K562 (cell line): ENCODE results near the gene DAD1. TPM values are rescaled to one million over a fixed set of nuclear protein-coding genes. Genes with fewer than 3 reads are reported as not detected.

Experiments used
- ATAC-seq: fragments of 200-7000 bp; cut with Tn5 transposase; 3 replicates; pipeline ENCODE4 v1.9.1; 2020; ENCODE audit warnings: moderate library complexity
- BruUV-seq: library from RNA; stranded (reverse); fragments of 400-500 nt; replicated peaks from 2 replicates; lab custom pipeline; 2021; lab: Mats Ljungman, UMichigan
- CTCF ChIA-PET: fragments of 300-600 bp; formaldehyde crosslinking; extraction: SDS; loops from one replicate; lab custom pipeline; 2021; ENCODE audit warnings: low intra/inter-chr PET ratio; lab: Yijun Ruan, JAX
- POLR2A ChIA-PET: fragments of 300-600, 350-650 bp; sonication (Branson Sonifier 250); formaldehyde crosslinking; extraction: SDS; loops from one replicate; lab custom pipeline; 2021; ENCODE audit warnings: antibody characterized with exemption, inconsistent platforms; lab: Yijun Ruan, JAX
- DNase-seq, 4 experiments: peaks; one replicate each; pipeline versions ENCODE4 v3.0.0 to v3.0.0-alpha.2; 2011 to 2018; ENCODE audit warnings: low spot score in 3 of 4, mixed read lengths in 3 of 4; ENCODE audit errors: extremely low read depth in 1 of 4
- FAIRE-seq: peaks from 2 replicates; lab custom pipeline; 2011; peaks lifted over from hg19 to GRCh38; lab: Jason Lieb, UNC
- H2AFZ ChIP-seq: 2 replicates; pipeline ENCODE4 v1.6.0; 2011; ENCODE audit warnings: low read depth, low read length, control low read depth, inconsistent platforms
- H3K27ac ChIP-seq: fragments of 200-600 bp; 3 replicates; pipeline ENCODE4 v1.8.0; 2011; ENCODE audit warnings: low read depth, mild to moderate bottlenecking, control low read depth, inconsistent platforms, low read length, moderate library complexity, mixed read lengths; ENCODE audit errors: extremely low read depth
- H3K27me3 ChIP-seq, 2 experiments: fragments of 300-600 bp in 1 of 2; 2 replicates in 1 of 2; 3 replicates in 1 of 2; pipeline versions ENCODE4 v1.6.0 to v1.8.0; 2011; ENCODE audit warnings: inconsistent platforms in 2 of 2, low read length in 2 of 2, mild to moderate bottlenecking in 1 of 2, mixed read lengths in 1 of 2, moderate library complexity in 1 of 2; ENCODE audit not compliant: control insufficient read depth in 2 of 2, insufficient read depth in 2 of 2
- H3K36me3 ChIP-seq: fragments of 300-600 bp; 3 replicates; pipeline ENCODE4 v1.8.0; 2011; ENCODE audit warnings: mild to moderate bottlenecking, low read length, inconsistent platforms; ENCODE audit not compliant: control insufficient read depth, insufficient read depth
- H3K4me1 ChIP-seq, 2 experiments: fragments of 200-600 bp in 1 of 2; replicated peaks in 1 of 2; 2 replicates in 1 of 2; 3 replicates in 1 of 2; pipeline versions ENCODE4 v1.5.1 to v1.8.0; 2011; ENCODE audit warnings: inconsistent platforms in 2 of 2, low read length in 2 of 2, mild to moderate bottlenecking in 1 of 2, mixed read lengths in 1 of 2, moderate library complexity in 1 of 2; ENCODE audit not compliant: control insufficient read depth in 2 of 2, insufficient read depth in 2 of 2
- H3K4me2 ChIP-seq: 2 replicates; pipeline ENCODE4 v1.6.1; 2011; ENCODE audit warnings: low read length, control low read depth, inconsistent platforms, mixed read lengths; ENCODE audit not compliant: insufficient read depth
- H3K4me3 ChIP-seq: fragments of 200-600 bp; sonication (generic), shearing (Covaris generic); 2 replicates; pipeline ENCODE4 v1.5.1; 2016; ENCODE audit warnings: control low read depth, inconsistent platforms
- H3K79me2 ChIP-seq: fragments of 200-600 bp; 3 replicates; pipeline ENCODE4 v1.8.0; 2011; ENCODE audit warnings: low read length, inconsistent platforms; ENCODE audit not compliant: control insufficient read depth, insufficient read depth
- H3K9ac ChIP-seq, 2 experiments: 2 replicates each; pipeline versions ENCODE4 v1.6.0 to v1.6.1; 2011; ENCODE audit warnings: low read depth in 2 of 2, low read length in 2 of 2, control low read depth in 1 of 2, inconsistent platforms in 1 of 2, mild to moderate bottlenecking in 1 of 2, mixed read lengths in 1 of 2; ENCODE audit not compliant: insufficient read depth in 1 of 2
- H3K9me1 ChIP-seq: one replicate; pipeline ENCODE4 v1.6.0; 2011; ENCODE audit warnings: inconsistent platforms, mild to moderate bottlenecking, low read length, moderate library complexity; ENCODE audit not compliant: control insufficient read depth, insufficient read depth
- H3K9me3 ChIP-seq: replicated peaks from 2 replicates; pipeline ENCODE4 v1.5.1; 2011; ENCODE audit warnings: low read depth, low read length, inconsistent platforms; ENCODE audit not compliant: control insufficient read depth, insufficient read depth
- H4K20me1 ChIP-seq: replicated peaks from 2 replicates; pipeline ENCODE4 v1.6.1; 2011; ENCODE audit warnings: low read length, inconsistent platforms, mixed read lengths; ENCODE audit not compliant: control insufficient read depth, insufficient read depth
- CGGBP1 ChIP-seq: fragments of 250-450 bp; sonication (Bioruptor Pico); IDR thresholded peaks from 2 replicates; pipeline ENCODE4 v1.9.0; 2021; ENCODE audit warnings: mild to moderate bottlenecking
- KLF13 ChIP-seq: fragments of 450-650 bp; IDR thresholded peaks from 2 replicates; pipeline ENCODE4 v1.6.1; 2016; ENCODE audit warnings: missing genetic modification characterization, low read depth, mild to moderate bottlenecking, missing compliant biosample characterization, moderate library complexity, borderline replicate concordance
- NKRF ChIP-seq: fragments of 450-650 bp; IDR thresholded peaks from 2 replicates; pipeline ENCODE4 v1.6.1; 2016; ENCODE audit warnings: borderline replicate concordance
- PHF8 ChIP-seq: fragments of 200-600 bp; sonication (generic); IDR thresholded peaks from 2 replicates; pipeline ENCODE4 v1.6.1; 2012; ENCODE audit warnings: mixed run types, mild to moderate bottlenecking, inconsistent platforms, low read length, moderate library complexity, borderline replicate concordance
- POLR2AphosphoS2 ChIP-seq: IDR thresholded peaks from 2 replicates; pipeline ENCODE4 v1.6.1; 2012; ENCODE audit warnings: low read length, improper control_type of control experiment
- RBFOX2 ChIP-seq: fragments of 200-400 bp; formaldehyde crosslinking; IDR thresholded peaks from 2 replicates; pipeline ENCODE4 v1.6.1; 2017; ENCODE audit warnings: low read depth, mild to moderate bottlenecking, low read length, moderate library complexity
- RERE ChIP-seq: sonication (generic); formaldehyde crosslinking; IDR thresholded peaks from 2 replicates; pipeline ENCODE4 v1.8.0; 2023; ENCODE audit warnings: missing genetic modification reagents, mild to moderate bottlenecking, borderline replicate concordance
- TCF3 ChIP-seq: sonication (generic); formaldehyde crosslinking; IDR thresholded peaks from 2 replicates; pipeline ENCODE4 v1.4.0; 2020; ENCODE audit warnings: mild to moderate bottlenecking, missing genetic modification reagents
- TRIM25 ChIP-seq: fragments of 450-650 bp; IDR thresholded peaks from 2 replicates; pipeline ENCODE4 v1.7.0; 2016; ENCODE audit warnings: borderline replicate concordance
- ZNF395 ChIP-seq: fragments of 200-800 bp; sonication (Bioruptor generic); IDR thresholded peaks from 2 replicates; pipeline ENCODE4 v1.6.1; 2017; ENCODE audit warnings: missing genetic modification characterization, missing compliant biosample characterization
- WGBS: fragments of 100-300 bp; shearing (Covaris generic); methylation state at CpG from one replicate; pipeline ENCODE4 v1.1.6; 2016; ENCODE audit warnings: low coverage, mixed read lengths; ENCODE audit not compliant: insufficient coverage; ENCODE audit errors: missing lambda C conversion rate; 5-methylcytosine and 5-hydroxymethylcytosine counted together
- in situ Hi-C: fragments of 300-500 bp; cut with MboI; formaldehyde crosslinking; loops from 4 replicates; pipeline ENCODE4 v1.15.0; 2018; ENCODE audit warnings: inconsistent platforms, mixed read lengths
- intact Hi-C: fragments of 100-400 bp; cut with micrococcal nuclease; formaldehyde crosslinking; loops from 2 replicates; pipeline ENCODE4 v1.14.2; 2022
- polyA plus RNA-seq, 8 experiments: library from polyadenylated mRNA; depleted of rRNA in 4 of 8; stranded (reverse) in 5 of 8; unstranded in 3 of 8; fragments of >200 nt; fragmentation: Nextera tagmentation in 2 of 8; fragmentation: Illumina TruSeq in 1 of 8; extraction: Ambion mirVana in 2 of 8; extraction: Trizol in 1 of 8; gene quantifications; 2 replicates each; pipeline versions ENCODE4 v1.2.1 to v1.2.3, GENCODE V29; 2011 to 2014; ENCODE audit warnings: inconsistent platforms in 1 of 8, missing spikeins in 1 of 8
- total RNA-seq, 7 experiments: library from RNA; depleted of rRNA in 6 of 7; stranded (reverse); fragments of >200 nt in 6 of 7; fragmentation: Illumina TruSeq in 2 of 7; extraction: Trizol in 2 of 7; gene quantifications; 2 replicates each; pipeline versions ENCODE4 v1.2.1 to v1.2.3, GENCODE V29; 2011 to 2021; ENCODE audit warnings: low replicate concordance in 1 of 7

DAD1 gene
- total and polyA plus RNA-seq, 9 of the 15 experiments (the other 6 are each of a cell fraction or from before 2014, with no cell fraction given): 104 to 617 (median 222) TPM

- Histone ChIP-seq H2AFZ (no peak overlapping the region), H3K36me3 (no peaks in the 10 kb centered on the region), H3K9ac (no peak overlapping the region), H3K4me3 (no peak overlapping the region), H3K9me1 (no peaks in the 10 kb centered on the region), H3K27me3 (peaks cover 2 to 8% of the 10 kb centered on the region in 2 experiments; a peak in 3 of 5 replicates), H3K27ac (no peak overlapping the region), H3K4me1 (peaks cover 0 to 16% of the 10 kb centered on the region in 2 experiments; a peak in 4 of 5 replicates), H3K4me2 (no peak overlapping the region), H3K9me3 (no peaks in the 10 kb centered on the region), H4K20me1 (no peaks in the 10 kb centered on the region), H3K79me2 (no peaks in the 10 kb centered on the region)
- no peak for DNase-seq
- in situ Hi-C loops: no loop called here
- POLR2A ChIA-PET: interaction anchor here (1.2 kb wide), 1 partner anchor 11 kb away, joined by 4 read pairs; no protein-coding TSS in a partner anchor
- no TSS peak for BruUV-seq
- no peak for FAIRE-seq
- CTCF ChIA-PET: no interaction called here
- 52% methylated on average over 5 of the region's 5 CpGs for WGBS
- intact Hi-C loops: no loop called here
- no peak for ATAC-seq
- TF ChIP-seq RBFOX2 (no peak), ZNF395 (CRISPR knock-in tag) (no peak), RERE (CRISPR knock-in tag) (no peak), TCF3 (CRISPR knock-in tag) (no peak), CGGBP1 (CRISPR knock-in tag) (no peak), TRIM25 (no peak), PHF8 (no peak), NKRF (no peak), KLF13 (tag) (no peak), POLR2AphosphoS2 (no peak)
Observed at GRCh38 chr14:22541721-22542120, 47.3 kb downstream of the DAD1 start.
